Heart right ventricle (tissue), 16 donors: ENCODE data around the gene DET1. TPM values are rescaled to one million over a fixed set of nuclear protein-coding genes. Genes with fewer than 3 reads are reported as not detected.
A peak's percentile ranks its signal among the peaks of the same experiment; 100 is the strongest.

Experiments
- ATAC-seq, 8 donors: fragments of 200-7000 bp; cut with Tn5 transposase; one replicate each; pipeline ENCODE4 v1.9.1; 2020; ENCODE audit warnings: mild to moderate bottlenecking in 8 of 8, moderate library complexity in 8 of 8, moderate number of reproducible peaks in 1 of 8
- DNase-seq, 2 donors: peaks; one replicate each; pipeline ENCODE4 v3.0.0-alpha.2; 2020
- H3K27ac ChIP-seq, 10 donors: fragments of 200-600 bp; sonication (generic) in 2 of 10; one replicate each; pipeline versions ENCODE4 v1.5.0 to v1.8.0; 2020 to 2022; ENCODE audit warnings: mild to moderate bottlenecking in 3 of 10
- H3K27me3 ChIP-seq, 7 donors: fragments of 200-600 bp; one replicate each; pipeline ENCODE4 v1.8.0; 2021 to 2022; ENCODE audit warnings: mild to moderate bottlenecking in 2 of 7
- H3K36me3 ChIP-seq, 9 donors: fragments of 200-600 bp; sonication (generic) in 1 of 9; one replicate each; pipeline versions ENCODE4 v1.5.0 to v1.8.0; 2020 to 2022; ENCODE audit warnings: mild to moderate bottlenecking in 2 of 9
- H3K4me1 ChIP-seq, 9 donors: fragments of 200-600 bp; sonication (generic) in 1 of 9; one replicate each; pipeline versions ENCODE4 v1.5.0 to v1.8.0; 2020 to 2022; ENCODE audit warnings: mild to moderate bottlenecking in 4 of 9
- H3K4me3 ChIP-seq, 10 donors: fragments of 200-600 bp; sonication (generic) in 2 of 10; one replicate each; pipeline versions ENCODE4 v1.5.0 to v1.8.0; 2020 to 2022; ENCODE audit warnings: mild to moderate bottlenecking in 7 of 10, moderate library complexity in 2 of 10
- H3K9me3 ChIP-seq, 11 donors: fragments of 200-600 bp in 10 of 11; sonication (generic) in 2 of 11; one replicate each; pipeline versions ENCODE4 v1.5.0 to v1.8.0; 2013 to 2022; ENCODE audit warnings: mild to moderate bottlenecking in 2 of 11, control low read depth in 1 of 11, moderate library complexity in 1 of 11
- WGBS, 2 donors: extraction: QIAGEN DNeasy Blood & Tissue Kit; methylation state at CpG; one replicate each; pipeline ENCODE4 v1.1.7; 2013; ENCODE audit warnings: inconsistent platforms in 1 of 2; 5-methylcytosine and 5-hydroxymethylcytosine counted together
- intact Hi-C, 10 donors: fragments of 100-400 bp; cut with DNase I; formaldehyde crosslinking; loops; one replicate each; pipeline versions ENCODE4 v1.11.1 to v1.14.2; 2022
- polyA plus RNA-seq, 2 donors: library from polyadenylated mRNA; stranded (reverse); fragments of 200-250 nt; gene quantifications; one replicate each; pipeline ENCODE4 v1.2.3, GENCODE V29; 2013
- total RNA-seq, 10 donors: library from RNA; stranded (reverse); fragmentation: NEBNext Ultra II Directional in 3 of 10; extraction: Animal tissue kit (Norgen Biotek cat#: 25700) in 3 of 10; gene quantifications; one replicate each; pipeline versions ENCODE4 v1.2.1 to v1.2.4, GENCODE V29; 2021 to 2023
- TF ChIP-seq, protein P1 (sequence below), 9 donors: fragments of 200-600 bp; sonication (generic) in 2 of 9; IDR thresholded peaks; one replicate each; pipeline versions ENCODE4 v1.5.0 to v1.8.0; 2021 to 2022; ENCODE audit warnings: antibody characterized with exemption in 9 of 9, mild to moderate bottlenecking in 5 of 9, moderate library complexity in 1 of 9
- donor health status: Arrhythmogenic right ventricular cardiomyopathy.
- donor health status: ischemic (EF 13 %, LVEDD 7.1; RV severe dilation, severe dysfunction).
- donor health status: healthy with polysubstance abuse.
- donor health status: DM: no; HTN: yes; CAD: no.
- donor health status: DM: no; HTN: no; CAD: no.
- donor health status: ischemic (EF 25% LVEDD 6.9; RV normal size, moderate dysfunction).
- donor health status: ischemic (EF 25% LVEDD 5.7; RV mildly dilated, moderate dysfunction).
- donor health status: healthy.
- donor health status: DM: yes; HTN: yes; CAD: no.
- donor health status: Ischemic cardiomyopathy.
- donor health status: ischemic (EF 35%, LVEDD 5.7; RV mildly dilated, moderate dysfunction).
- donor health status: nonischemic (EF 11% LVEDD 7.7; RV severe dilation, severe dysfunction).
- donor health status: DM: yes; HTN: yes; CAD: no.
- donor health status: PGD.
- donor health status: ischemic (EF 29% LVEDD 5.4; RV normal size, mild dysfunction).
- donor health status: nonischemic (EF 23%, LVEDD 6.1; RV moderate dilation, normal function).

Gene DET1
- total and polyA plus RNA-seq, 12 donors: 2.9 to 10.5 (median 8.3) TPM

GRCh38 chr15:88482263-88482662 is 64.2 kb downstream of the DET1 start:
- peaks cover 0 to 10% (median 0%) of the 10 kb centered on the region in 9 donors for H3K4me1 ChIP-seq
- no peaks in the 10 kb centered on the region for H3K27me3 ChIP-seq
- H3K27ac ChIP-seq: no peak overlapping the region
- H3K4me3 ChIP-seq: no peak overlapping the region
- ATAC-seq: no peak
- peaks cover 0 to 38% (median 5%) of the 10 kb centered on the region in 9 donors for H3K36me3 ChIP-seq
- no peak for DNase-seq
- WGBS, 2 donors: 52 to 59% methylated on average over 1 of the region's 1 CpG
- TF ChIP-seq, protein P1, sequence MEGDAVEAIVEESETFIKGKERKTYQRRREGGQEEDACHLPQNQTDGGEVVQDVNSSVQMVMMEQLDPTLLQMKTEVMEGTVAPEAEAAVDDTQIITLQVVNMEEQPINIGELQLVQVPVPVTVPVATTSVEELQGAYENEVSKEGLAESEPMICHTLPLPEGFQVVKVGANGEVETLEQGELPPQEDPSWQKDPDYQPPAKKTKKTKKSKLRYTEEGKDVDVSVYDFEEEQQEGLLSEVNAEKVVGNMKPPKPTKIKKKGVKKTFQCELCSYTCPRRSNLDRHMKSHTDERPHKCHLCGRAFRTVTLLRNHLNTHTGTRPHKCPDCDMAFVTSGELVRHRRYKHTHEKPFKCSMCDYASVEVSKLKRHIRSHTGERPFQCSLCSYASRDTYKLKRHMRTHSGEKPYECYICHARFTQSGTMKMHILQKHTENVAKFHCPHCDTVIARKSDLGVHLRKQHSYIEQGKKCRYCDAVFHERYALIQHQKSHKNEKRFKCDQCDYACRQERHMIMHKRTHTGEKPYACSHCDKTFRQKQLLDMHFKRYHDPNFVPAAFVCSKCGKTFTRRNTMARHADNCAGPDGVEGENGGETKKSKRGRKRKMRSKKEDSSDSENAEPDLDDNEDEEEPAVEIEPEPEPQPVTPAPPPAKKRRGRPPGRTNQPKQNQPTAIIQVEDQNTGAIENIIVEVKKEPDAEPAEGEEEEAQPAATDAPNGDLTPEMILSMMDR (IDR thresholded peaks at IDR 0.05): no peak
- H3K9me3 ChIP-seq: no peaks in the 10 kb centered on the region
- intact Hi-C loops: no loop called here

DNA sequence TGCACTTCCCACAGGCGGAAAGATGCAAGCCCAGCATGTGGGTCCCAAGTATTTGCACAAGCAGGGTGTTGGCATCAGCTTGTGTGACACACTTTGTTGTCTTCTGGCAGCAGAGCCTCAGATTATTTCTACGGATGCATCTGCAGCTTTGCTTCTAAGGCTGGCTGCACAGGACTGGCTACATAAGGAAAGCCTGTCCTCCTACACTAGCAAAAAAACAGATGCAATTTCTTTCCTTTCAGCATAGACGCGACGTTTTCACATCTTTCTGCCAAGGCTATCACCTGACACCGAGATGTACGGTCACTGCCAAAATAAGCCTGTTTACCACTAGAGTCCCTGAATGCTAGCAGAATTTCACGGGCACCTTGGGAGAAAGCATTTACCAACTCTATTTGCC is 65.5 kb downstream of the DET1 start:
- DNase-seq (no peak), ATAC-seq (no peak)
- peaks cover 0 to 19% (median 2%) of the 10 kb centered on the region in 9 donors for H3K4me1 ChIP-seq
- no peak overlapping the region for H3K4me3 ChIP-seq
- TF ChIP-seq, protein P1 (IDR thresholded peaks at IDR 0.05): no peak
- H3K36me3 ChIP-seq: peaks cover 0 to 51% (median 5%) of the 10 kb centered on the region in 9 donors
- H3K9me3 ChIP-seq: no peaks in the 10 kb centered on the region
- intact Hi-C loops: no loop called here
- 64 to 68% methylated on average over 8 of the region's 8 CpGs for WGBS, 2 donors
- no peaks in the 10 kb centered on the region for H3K27me3 ChIP-seq
- no peak overlapping the region for H3K27ac ChIP-seq

DNA sequence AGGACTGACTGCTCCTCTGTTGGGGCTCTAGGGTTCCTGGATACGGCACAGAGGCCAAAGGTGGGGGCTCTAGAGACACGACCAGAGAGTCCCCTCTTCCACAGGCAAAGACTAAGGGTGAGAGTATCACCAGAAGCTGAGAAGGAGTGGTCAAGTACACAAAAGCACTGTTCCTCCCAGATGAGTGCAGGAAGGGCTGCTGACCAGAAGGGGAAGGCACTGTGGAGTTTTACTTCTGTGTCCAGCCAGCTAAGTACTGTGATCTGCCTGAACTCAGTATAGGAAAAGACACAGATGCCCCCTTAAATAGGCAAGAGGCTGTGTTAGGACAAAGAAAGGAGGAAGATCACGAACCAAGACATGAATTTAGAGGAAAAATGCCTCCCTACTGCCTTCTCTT is 67.3 kb downstream of the DET1 start:
- peak overlapping the region in 1 of 10 donors; percentile 12 for H3K27ac ChIP-seq
- TF ChIP-seq, protein P1 (IDR thresholded peaks at IDR 0.05): no peak
- DNase-seq (no peak), ATAC-seq (no peak)
- H3K9me3 ChIP-seq: no peaks in the 10 kb centered on the region
- peaks cover 0 to 19% (median 0%) of the 10 kb centered on the region in 9 donors for H3K4me1 ChIP-seq
- H3K27me3 ChIP-seq: no peaks in the 10 kb centered on the region
- 60 to 86% methylated on average over 3 of the region's 3 CpGs for WGBS, 2 donors
- peaks cover 0 to 65% (median 12%) of the 10 kb centered on the region in 9 donors for H3K36me3 ChIP-seq
- H3K4me3 ChIP-seq: no peak overlapping the region
- intact Hi-C loops: loop anchor here in 6 of 10 donors (5.0 to 10.0 kb wide), 2 partner anchors 133 to 356 kb away; no protein-coding TSS in a partner anchor

GRCh38 chr15:88477904-88478303 is 68.6 kb downstream of the DET1 start:
- no peak overlapping the region for H3K27ac ChIP-seq
- DNase-seq: no peak
- no peak for ATAC-seq
- H3K4me1 ChIP-seq: peaks cover 0 to 19% (median 0%) of the 10 kb centered on the region in 9 donors
- peaks cover 0 to 76% (median 22%) of the 10 kb centered on the region in 9 donors for H3K36me3 ChIP-seq
- no peaks in the 10 kb centered on the region for H3K27me3 ChIP-seq
- TF ChIP-seq, protein P1 (IDR thresholded peaks at IDR 0.05): no peak
- H3K9me3 ChIP-seq: no peaks in the 10 kb centered on the region
- 89 to 92% methylated on average over 5 of the region's 5 CpGs for WGBS, 2 donors
- H3K4me3 ChIP-seq: no peak overlapping the region
- intact Hi-C loops: loop anchor here in 8 of 10 donors (2.0 to 10.0 kb wide), 4 partner anchors 134 to 357 kb away; no protein-coding TSS in a partner anchor
